ENCODE measurements around the gene SLC9A9. TPM values are rescaled to one million over a fixed set of nuclear protein-coding genes. Genes with fewer than 3 reads are reported as not detected.

SLC9A9 gene
- total RNA-seq, 1 donor from 2014 or later: 11.4 TPM

- TF ChIP-seq, protein P1, sequence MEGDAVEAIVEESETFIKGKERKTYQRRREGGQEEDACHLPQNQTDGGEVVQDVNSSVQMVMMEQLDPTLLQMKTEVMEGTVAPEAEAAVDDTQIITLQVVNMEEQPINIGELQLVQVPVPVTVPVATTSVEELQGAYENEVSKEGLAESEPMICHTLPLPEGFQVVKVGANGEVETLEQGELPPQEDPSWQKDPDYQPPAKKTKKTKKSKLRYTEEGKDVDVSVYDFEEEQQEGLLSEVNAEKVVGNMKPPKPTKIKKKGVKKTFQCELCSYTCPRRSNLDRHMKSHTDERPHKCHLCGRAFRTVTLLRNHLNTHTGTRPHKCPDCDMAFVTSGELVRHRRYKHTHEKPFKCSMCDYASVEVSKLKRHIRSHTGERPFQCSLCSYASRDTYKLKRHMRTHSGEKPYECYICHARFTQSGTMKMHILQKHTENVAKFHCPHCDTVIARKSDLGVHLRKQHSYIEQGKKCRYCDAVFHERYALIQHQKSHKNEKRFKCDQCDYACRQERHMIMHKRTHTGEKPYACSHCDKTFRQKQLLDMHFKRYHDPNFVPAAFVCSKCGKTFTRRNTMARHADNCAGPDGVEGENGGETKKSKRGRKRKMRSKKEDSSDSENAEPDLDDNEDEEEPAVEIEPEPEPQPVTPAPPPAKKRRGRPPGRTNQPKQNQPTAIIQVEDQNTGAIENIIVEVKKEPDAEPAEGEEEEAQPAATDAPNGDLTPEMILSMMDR (IDR thresholded peaks at IDR 0.05; ENCODE audit: partially characterized antibody, unreplicated experiment): no peak
- H3K36me3 Mint-ChIP-seq (ENCODE audit: unreplicated experiment): peaks cover 3% of the 10 kb centered on the region
- no peaks in the 10 kb centered on the region for H3K4me1 Mint-ChIP-seq (ENCODE audit: low read depth, unreplicated experiment)
- no peaks in the 10 kb centered on the region for H3K9me3 Mint-ChIP-seq (ENCODE audit: unreplicated experiment)
- no peak overlapping the region for H3K4me3 Mint-ChIP-seq (ENCODE audit: unreplicated experiment)
- no peaks in the 10 kb centered on the region for H3K27me3 Mint-ChIP-seq (ENCODE audit: unreplicated experiment)
- DNase-seq: no peak
- no peak overlapping the region for H3K27ac Mint-ChIP-seq (ENCODE audit: unreplicated experiment)
Observed at GRCh38 chr3:143786219-143787191, 61.8 kb downstream of the SLC9A9 start.

DNA sequence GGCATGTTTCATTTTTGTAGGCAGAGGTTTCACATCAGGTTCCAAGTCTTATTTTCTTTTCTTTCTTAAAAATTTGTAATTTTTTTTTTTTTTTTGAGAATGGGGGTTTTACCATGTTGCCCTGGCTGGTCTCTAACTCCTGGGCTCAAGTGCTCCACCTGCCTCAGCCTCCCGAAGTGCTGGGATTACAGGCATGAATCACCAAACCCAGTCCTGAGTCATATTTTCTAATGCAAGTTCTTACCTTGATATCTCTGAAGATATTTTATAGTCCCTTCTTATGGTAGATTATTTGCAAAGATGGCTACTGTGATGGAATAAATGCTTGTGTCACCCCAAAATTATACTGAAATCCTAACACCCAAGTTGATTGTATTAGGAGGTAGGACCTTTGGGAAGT lies 63.8 kb downstream of the SLC9A9 start:
- no peak for DNase-seq
- no peak overlapping the region for H3K4me3 Mint-ChIP-seq (ENCODE audit: unreplicated experiment)
- no peaks in the 10 kb centered on the region for H3K27me3 Mint-ChIP-seq (ENCODE audit: unreplicated experiment)
- H3K4me1 Mint-ChIP-seq (ENCODE audit: low read depth, unreplicated experiment): no peaks in the 10 kb centered on the region
- H3K27ac Mint-ChIP-seq (ENCODE audit: unreplicated experiment): no peak overlapping the region
- H3K9me3 Mint-ChIP-seq (ENCODE audit: unreplicated experiment): no peaks in the 10 kb centered on the region
- TF ChIP-seq, protein P1 (IDR thresholded peaks at IDR 0.05; ENCODE audit: partially characterized antibody, unreplicated experiment): no peak
- H3K36me3 Mint-ChIP-seq (ENCODE audit: unreplicated experiment): no peaks in the 10 kb centered on the region

- H3K27me3 Mint-ChIP-seq (ENCODE audit: unreplicated experiment): no peaks in the 10 kb centered on the region
- H3K4me3 Mint-ChIP-seq (ENCODE audit: unreplicated experiment): no peak overlapping the region
- H3K27ac Mint-ChIP-seq (ENCODE audit: unreplicated experiment): no peak overlapping the region
- TF ChIP-seq, protein P1 (IDR thresholded peaks at IDR 0.05; ENCODE audit: partially characterized antibody, unreplicated experiment): no peak
- no peak for DNase-seq
- H3K36me3 Mint-ChIP-seq (ENCODE audit: unreplicated experiment): no peaks in the 10 kb centered on the region
- no peaks in the 10 kb centered on the region for H3K9me3 Mint-ChIP-seq (ENCODE audit: unreplicated experiment)
- no peaks in the 10 kb centered on the region for H3K4me1 Mint-ChIP-seq (ENCODE audit: low read depth, unreplicated experiment)
Observed at GRCh38 chr3:143783851-143784370, 64.4 kb downstream of the SLC9A9 start.

- H3K36me3 Mint-ChIP-seq (ENCODE audit: unreplicated experiment): no peaks in the 10 kb centered on the region
- H3K4me3 Mint-ChIP-seq (ENCODE audit: unreplicated experiment): no peak overlapping the region
- TF ChIP-seq, protein P1 (IDR thresholded peaks at IDR 0.05; ENCODE audit: partially characterized antibody, unreplicated experiment): peak; percentile 59
- H3K9me3 Mint-ChIP-seq (ENCODE audit: unreplicated experiment): no peaks in the 10 kb centered on the region
- H3K27me3 Mint-ChIP-seq (ENCODE audit: unreplicated experiment): no peaks in the 10 kb centered on the region
- no peak for DNase-seq
- H3K27ac Mint-ChIP-seq (ENCODE audit: unreplicated experiment): no peak overlapping the region
- no peaks in the 10 kb centered on the region for H3K4me1 Mint-ChIP-seq (ENCODE audit: low read depth, unreplicated experiment)
Observed at GRCh38 chr3:143775459-143775858, 72.8 kb downstream of the SLC9A9 start.

DNA sequence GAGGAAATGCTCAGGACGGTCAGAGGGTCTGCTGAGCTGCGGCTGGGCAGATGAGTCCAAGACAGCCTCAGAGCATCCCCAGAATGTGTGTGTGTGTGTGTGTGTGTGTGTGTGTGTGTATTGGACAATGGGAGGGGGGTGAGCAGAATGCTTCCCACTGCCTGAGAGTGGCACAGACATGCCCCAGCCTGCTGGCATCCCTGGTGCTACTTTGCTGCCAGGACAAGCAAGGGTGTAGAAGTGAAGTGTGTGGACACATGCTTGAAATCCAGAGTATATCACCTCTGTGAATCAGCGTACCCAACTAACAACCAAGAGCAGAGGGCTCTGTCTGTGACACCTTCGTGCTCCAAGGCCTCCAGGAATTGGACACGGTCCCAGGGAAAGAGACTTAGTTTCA lies 76.3 kb downstream of the SLC9A9 start:
- no peak overlapping the region for H3K4me3 Mint-ChIP-seq (ENCODE audit: unreplicated experiment)
- no peaks in the 10 kb centered on the region for H3K9me3 Mint-ChIP-seq (ENCODE audit: unreplicated experiment)
- no peak for DNase-seq
- no peaks in the 10 kb centered on the region for H3K27me3 Mint-ChIP-seq (ENCODE audit: unreplicated experiment)
- no peak overlapping the region for H3K27ac Mint-ChIP-seq (ENCODE audit: unreplicated experiment)
- TF ChIP-seq, protein P1 (IDR thresholded peaks at IDR 0.05; ENCODE audit: partially characterized antibody, unreplicated experiment): no peak
- H3K4me1 Mint-ChIP-seq (ENCODE audit: low read depth, unreplicated experiment): no peaks in the 10 kb centered on the region
- no peaks in the 10 kb centered on the region for H3K36me3 Mint-ChIP-seq (ENCODE audit: unreplicated experiment)

Measured in glutamatergic neuron (in vitro differentiated cells).